GM21423 (cell line): ENCODE measurements around the gene MMAB.

Source experiments
- ATAC-seq: cut with Tn5 transposase; IDR thresholded peaks from one replicate; pipeline ENCODE4 v1.9.1; 2021; ENCODE audit warnings: mild to moderate bottlenecking, moderate library complexity; ENCODE audit not compliant: unreplicated experiment

The MMAB gene

DNA sequence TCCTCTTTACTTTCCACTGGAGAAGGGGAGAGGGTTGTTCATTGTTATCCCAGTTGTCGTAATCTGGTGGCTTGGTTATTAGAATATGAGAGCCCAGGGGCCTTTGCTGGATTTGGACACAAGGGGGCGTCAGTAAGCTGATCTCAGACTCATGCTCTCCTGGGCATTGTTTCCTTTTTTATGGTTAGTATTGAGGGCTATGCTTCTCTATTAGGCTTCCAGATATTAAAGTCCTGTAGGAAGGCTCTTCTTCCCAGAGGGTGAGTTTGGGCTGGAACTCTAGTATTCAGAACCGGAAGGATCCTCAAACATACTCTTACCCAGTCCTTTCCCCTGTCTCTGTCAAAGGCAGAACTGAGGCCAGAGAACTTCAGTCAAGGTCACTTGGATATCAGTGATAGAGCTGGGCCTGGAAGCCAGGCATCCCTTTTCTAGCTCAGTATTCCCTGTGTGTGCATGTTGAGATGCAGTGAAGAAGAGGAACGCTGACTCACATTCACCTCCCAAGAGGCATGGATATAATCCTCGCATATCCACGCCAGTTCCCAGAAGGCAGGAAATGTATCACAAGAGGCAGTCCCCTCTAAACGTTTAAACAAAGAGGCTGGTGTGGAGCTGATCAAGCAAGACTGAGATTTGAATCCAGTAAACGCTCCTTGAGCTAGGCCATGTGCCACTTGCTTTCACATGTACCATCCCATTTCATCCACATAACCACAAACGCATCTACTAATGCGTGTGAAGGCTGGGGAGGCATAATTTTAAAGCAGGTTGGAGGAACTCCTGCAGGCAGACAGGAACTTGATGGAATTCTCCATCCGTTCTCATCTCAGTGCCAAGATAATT, 54.3 kb downstream of the MMAB start:
- ATAC-seq = no peak

DNA sequence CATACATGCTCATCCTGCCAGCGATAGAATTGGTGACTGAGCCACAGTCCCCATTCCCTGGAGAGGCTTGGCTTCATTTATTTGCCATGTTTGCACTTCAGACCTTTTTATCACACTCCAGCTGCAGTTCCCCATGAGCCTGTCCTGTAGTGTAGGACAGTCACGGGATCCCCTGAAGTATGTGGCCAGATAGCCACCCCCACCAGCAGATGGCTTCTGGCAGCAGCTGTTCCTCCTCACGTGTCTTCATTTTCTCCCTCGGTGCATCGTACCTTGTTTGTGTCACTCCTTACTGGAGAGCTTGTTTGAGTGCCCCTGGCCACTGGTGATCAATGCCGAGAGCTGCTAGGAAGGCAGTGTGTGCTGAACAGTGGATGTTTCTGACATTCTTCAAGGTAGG, 55.7 kb downstream of the MMAB start:
- no peak for ATAC-seq

DNA sequence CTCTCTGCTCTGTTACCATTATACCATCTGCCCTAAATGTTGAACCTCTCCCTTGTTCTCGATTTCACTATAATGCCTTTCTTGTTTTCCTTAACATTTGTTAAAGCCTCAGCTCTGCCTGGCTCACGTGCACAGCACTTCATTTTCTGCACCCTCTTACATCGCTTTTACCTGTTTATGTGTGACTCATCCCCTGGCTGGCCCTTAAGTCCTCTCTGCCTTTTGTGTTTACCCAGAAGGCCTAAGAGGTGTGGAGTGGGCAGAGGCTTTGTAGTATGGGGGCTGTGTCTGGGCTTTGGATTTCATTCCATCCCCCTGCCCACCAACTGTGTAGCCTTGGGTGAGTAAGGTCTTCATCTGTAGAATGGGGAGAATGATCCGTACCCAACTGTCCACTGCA, 59.3 kb downstream of the MMAB start:
- no peak for ATAC-seq

DNA sequence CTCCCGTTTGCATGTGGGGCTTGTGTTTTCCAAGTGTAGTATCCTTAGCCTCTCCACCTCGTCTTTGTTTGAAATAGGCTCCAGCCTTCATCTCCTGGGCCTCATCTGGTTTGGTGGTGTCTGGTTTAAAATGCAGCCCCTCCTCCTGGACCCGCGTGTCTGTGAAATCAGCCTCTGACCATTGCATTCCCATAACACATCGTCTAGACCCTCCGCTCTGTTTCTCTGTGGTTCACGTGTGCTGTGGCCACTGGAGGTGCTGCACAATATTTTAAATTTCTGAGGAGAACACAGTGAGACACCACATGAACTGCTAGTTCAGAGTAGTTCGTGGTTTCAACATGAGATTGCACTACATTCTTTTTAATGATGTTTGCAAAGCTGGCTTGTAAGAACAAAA, 60.3 kb downstream of the MMAB start:
- ATAC-seq = no peak

DNA sequence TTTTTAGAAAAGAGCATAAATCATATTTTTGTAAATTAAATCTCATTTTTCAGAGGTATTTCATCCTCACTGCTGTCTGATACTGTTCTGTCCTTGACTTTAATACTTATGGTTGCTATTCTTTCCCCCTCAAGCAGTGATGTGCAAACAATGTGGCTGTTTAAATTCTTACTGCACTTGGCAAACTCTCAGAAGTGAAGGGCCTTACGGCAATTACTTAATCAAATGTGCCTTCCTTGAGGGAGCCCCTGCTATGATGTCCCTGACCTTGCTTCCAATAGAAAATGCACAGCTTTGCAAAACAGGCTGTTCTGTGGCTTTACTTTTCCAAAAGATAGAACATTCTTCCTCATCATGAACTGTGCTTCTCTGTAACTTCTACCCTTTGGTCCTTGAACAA, 60.7 kb downstream of the MMAB start:
- no peak for ATAC-seq

DNA sequence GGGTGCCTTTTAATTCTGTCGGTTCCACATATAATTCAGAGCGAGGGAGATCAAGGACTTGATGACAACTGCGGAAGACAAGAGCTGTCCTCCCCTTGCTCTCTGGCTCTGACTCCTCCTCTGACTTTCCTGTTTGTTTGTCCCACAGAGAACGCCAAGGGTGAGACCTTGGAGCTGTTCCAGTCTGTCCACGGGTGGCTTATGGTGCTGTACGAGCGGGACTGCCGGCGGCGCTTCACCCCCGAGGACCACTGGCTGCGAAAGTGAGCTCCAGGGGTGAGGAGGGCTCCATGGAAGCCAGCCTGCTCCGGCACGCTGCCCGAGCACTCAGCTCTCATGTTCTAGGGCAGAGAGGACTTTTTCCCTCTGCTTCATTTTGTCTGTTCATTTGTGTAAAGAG, 63.1 kb downstream of the MMAB start:
- ATAC-seq = no peak

DNA sequence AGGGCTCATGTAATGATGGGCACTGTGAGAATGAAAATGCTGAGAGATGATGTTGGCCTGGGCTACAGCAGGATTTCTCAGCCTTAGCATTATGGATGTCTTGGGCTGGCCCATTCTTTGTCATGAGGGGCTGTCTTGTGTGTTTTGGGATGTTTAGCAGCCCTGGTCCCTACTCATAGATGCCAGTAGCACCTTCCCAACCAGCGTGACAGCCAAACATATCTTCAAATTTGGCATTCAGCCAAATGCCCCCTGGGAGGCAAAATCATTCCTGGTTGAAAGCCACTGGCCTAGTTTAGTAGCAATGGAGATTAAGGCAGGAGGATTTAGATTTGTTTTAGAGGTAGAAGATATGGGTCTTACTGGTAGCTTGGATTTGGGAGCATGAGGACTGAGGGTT, 69.2 kb downstream of the MMAB start:
- no peak for ATAC-seq
